Measurements from ENCODE around the gene FECH. TPM values are rescaled to one million over a fixed set of nuclear protein-coding genes. Genes with fewer than 3 reads are reported as not detected.

The FECH gene
- total RNA-seq, 1 experiment from 2014 or later = 17.1 TPM

DNA sequence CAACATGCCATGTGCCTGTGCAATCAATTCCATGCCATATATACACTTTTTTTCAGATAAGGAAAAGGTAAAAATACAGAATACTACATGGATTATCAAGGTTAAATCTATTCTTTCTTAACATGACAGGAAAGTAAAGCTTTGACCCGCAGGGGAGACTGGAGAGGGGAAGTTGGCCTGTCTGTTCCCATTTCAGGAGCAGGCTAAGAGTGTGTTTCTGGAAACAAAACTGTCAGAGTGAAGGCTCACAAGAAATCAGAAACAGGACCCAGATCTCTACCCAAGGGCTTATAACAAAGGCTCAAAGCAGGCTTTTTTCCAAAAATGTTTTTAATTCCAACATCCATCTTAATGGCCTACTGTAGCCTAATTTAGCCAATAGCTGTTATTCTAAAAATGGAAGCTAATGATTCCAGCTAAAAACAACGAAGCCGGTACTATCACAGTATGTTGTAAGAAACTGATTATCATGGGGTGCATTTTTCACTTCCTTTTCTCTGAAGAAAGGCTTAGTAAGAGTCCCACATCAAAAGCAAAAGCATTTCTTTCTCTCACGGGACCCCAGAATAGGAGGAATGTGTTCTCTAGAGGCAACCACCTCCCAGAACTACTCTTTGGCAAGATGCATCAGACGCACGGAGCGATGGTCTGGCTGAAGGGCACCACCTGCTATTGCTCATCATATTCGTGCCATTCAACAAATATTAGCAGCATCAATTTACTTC, 41.4 kb downstream of the FECH start:
- no peaks in the 10 kb centered on the region for H3K4me1 ChIP-seq
- Mint-ChIP-seq H3K27me3 (ENCODE audit: insufficient read depth, unreplicated experiment) (no peaks in the 10 kb centered on the region), H3K36me3 (ENCODE audit: insufficient read depth, unreplicated experiment) (peaks cover 5% of the 10 kb centered on the region), H3K4me3 (ENCODE audit: unreplicated experiment) (no peak overlapping the region), H3K4me1 (ENCODE audit: low read depth, unreplicated experiment) (no peaks in the 10 kb centered on the region), H3K9me3 (ENCODE audit: unreplicated experiment) (no peaks in the 10 kb centered on the region), H3K27ac (ENCODE audit: unreplicated experiment) (no peak overlapping the region)
- H3K9me3 ChIP-seq = no peaks in the 10 kb centered on the region
- no peak overlapping the region for H3K4me3 ChIP-seq (ENCODE audit: low read depth, low read length)
- TF ChIP-seq, protein P1, sequence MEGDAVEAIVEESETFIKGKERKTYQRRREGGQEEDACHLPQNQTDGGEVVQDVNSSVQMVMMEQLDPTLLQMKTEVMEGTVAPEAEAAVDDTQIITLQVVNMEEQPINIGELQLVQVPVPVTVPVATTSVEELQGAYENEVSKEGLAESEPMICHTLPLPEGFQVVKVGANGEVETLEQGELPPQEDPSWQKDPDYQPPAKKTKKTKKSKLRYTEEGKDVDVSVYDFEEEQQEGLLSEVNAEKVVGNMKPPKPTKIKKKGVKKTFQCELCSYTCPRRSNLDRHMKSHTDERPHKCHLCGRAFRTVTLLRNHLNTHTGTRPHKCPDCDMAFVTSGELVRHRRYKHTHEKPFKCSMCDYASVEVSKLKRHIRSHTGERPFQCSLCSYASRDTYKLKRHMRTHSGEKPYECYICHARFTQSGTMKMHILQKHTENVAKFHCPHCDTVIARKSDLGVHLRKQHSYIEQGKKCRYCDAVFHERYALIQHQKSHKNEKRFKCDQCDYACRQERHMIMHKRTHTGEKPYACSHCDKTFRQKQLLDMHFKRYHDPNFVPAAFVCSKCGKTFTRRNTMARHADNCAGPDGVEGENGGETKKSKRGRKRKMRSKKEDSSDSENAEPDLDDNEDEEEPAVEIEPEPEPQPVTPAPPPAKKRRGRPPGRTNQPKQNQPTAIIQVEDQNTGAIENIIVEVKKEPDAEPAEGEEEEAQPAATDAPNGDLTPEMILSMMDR (IDR thresholded peaks at IDR 0.05; ENCODE audit: insufficient read depth in 1 of 2, low read depth in 1 of 2, low read length in 1 of 2, severe bottlenecking in 1 of 2, unreplicated experiment in 1 of 2) = no peak
- POLR2A ChIA-PET = no interaction called here
- no TSS peak for BruUV-seq (replicated peaks)
- intact Hi-C loops (cut with micrococcal nuclease; ENCODE audit: unreplicated experiment) = no loop called here
- CTCF ChIA-PET = no interaction called here
- no peak for DNase-seq
- H3K27me3 ChIP-seq (replicated peaks; ENCODE audit: control insufficient read depth, insufficient read depth, low read length) = no peaks in the 10 kb centered on the region
- no peaks in the 10 kb centered on the region for H3K36me3 ChIP-seq (ENCODE audit: control insufficient read depth, insufficient read depth, low read length)

DNA sequence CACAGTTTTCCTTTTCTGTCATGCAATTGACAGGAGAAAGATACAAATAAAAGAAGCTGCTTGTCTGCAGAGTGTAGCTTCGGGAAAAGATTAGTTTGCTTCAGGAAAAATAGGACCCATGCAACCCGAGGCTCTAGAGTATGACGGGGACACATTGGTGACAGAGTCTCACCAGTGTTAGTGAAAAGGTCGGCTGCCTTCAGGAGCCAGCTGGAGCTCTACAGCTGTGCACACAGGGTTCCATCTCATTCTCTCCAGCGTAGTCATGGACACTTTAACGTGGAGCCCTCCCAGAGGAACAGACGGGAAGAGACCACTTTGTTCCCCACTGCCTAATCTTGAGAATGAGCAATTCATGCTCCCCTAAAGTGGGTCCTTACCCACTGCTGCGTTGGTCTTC, 42.9 kb downstream of the FECH start:
- Histone ChIP-seq H3K36me3 (ENCODE audit: control insufficient read depth, insufficient read depth, low read length) (no peaks in the 10 kb centered on the region), H3K9me3 (no peaks in the 10 kb centered on the region), H3K4me1 (no peaks in the 10 kb centered on the region), H3K27me3 (replicated peaks; ENCODE audit: control insufficient read depth, insufficient read depth, low read length) (no peaks in the 10 kb centered on the region), H3K4me3 (ENCODE audit: low read depth, low read length) (no peak overlapping the region)
- ChIA-PET CTCF (no interaction called here), POLR2A (no interaction called here)
- intact Hi-C loops (cut with micrococcal nuclease; ENCODE audit: unreplicated experiment) = no loop called here
- Mint-ChIP-seq H3K4me1 (ENCODE audit: low read depth, unreplicated experiment) (no peaks in the 10 kb centered on the region), H3K9me3 (ENCODE audit: unreplicated experiment) (no peaks in the 10 kb centered on the region), H3K4me3 (ENCODE audit: unreplicated experiment) (no peak overlapping the region), H3K27ac (ENCODE audit: unreplicated experiment) (no peak overlapping the region), H3K27me3 (ENCODE audit: insufficient read depth, unreplicated experiment) (no peaks in the 10 kb centered on the region), H3K36me3 (ENCODE audit: insufficient read depth, unreplicated experiment) (peaks cover 5% of the 10 kb centered on the region)
- TF ChIP-seq, protein P1 (IDR thresholded peaks at IDR 0.05; ENCODE audit: insufficient read depth in 1 of 2, low read depth in 1 of 2, low read length in 1 of 2, severe bottlenecking in 1 of 2, unreplicated experiment in 1 of 2) = no peak
- no TSS peak for BruUV-seq (replicated peaks)
- no peak for DNase-seq

DNA sequence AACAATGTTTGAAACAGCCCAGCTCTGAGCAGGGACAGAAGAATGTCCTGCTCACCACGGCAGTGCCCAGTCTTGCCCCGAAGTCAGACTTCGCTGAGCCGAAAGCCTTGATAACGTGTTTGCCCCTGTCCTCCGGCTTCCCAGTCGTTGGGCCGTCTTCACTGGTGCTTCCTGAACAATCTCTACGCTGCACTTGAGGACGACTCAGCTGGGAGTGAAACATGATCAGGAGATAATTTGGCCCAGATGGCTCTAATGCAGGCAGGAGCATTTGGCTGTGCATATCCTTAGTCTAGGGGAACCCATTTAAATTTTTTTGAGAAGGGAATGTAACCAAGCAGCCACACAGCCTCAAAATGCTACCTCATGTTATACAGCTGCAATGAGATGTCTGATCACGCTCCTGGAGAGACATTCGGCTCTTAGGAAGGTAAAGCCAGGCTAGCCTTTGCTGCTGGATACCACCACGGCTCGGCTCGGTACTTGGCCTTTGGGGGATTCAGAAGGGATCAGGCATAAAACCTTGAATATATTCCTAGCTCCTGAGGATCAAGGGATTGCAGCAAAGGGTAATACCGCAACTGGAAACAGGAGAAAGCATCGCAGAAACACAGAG, 43.6 kb downstream of the FECH start:
- POLR2A ChIA-PET = no interaction called here
- CTCF ChIA-PET = no interaction called here
- Mint-ChIP-seq H3K9me3 (ENCODE audit: unreplicated experiment) (no peaks in the 10 kb centered on the region), H3K27ac (ENCODE audit: unreplicated experiment) (no peak overlapping the region), H3K4me3 (ENCODE audit: unreplicated experiment) (no peak overlapping the region), H3K27me3 (ENCODE audit: insufficient read depth, unreplicated experiment) (no peaks in the 10 kb centered on the region), H3K4me1 (ENCODE audit: low read depth, unreplicated experiment) (no peaks in the 10 kb centered on the region), H3K36me3 (ENCODE audit: insufficient read depth, unreplicated experiment) (peaks cover 5% of the 10 kb centered on the region)
- TF ChIP-seq, protein P1 (IDR thresholded peaks at IDR 0.05; ENCODE audit: insufficient read depth in 1 of 2, low read depth in 1 of 2, low read length in 1 of 2, severe bottlenecking in 1 of 2, unreplicated experiment in 1 of 2) = no peak
- H3K36me3 ChIP-seq (ENCODE audit: control insufficient read depth, insufficient read depth, low read length) = no peaks in the 10 kb centered on the region
- no peaks in the 10 kb centered on the region for H3K27me3 ChIP-seq (replicated peaks; ENCODE audit: control insufficient read depth, insufficient read depth, low read length)
- no peaks in the 10 kb centered on the region for H3K9me3 ChIP-seq
- no TSS peak for BruUV-seq (replicated peaks)
- intact Hi-C loops (cut with micrococcal nuclease; ENCODE audit: unreplicated experiment) = no loop called here
- H3K4me3 ChIP-seq (ENCODE audit: low read depth, low read length) = no peak overlapping the region
- no peak for DNase-seq
- no peaks in the 10 kb centered on the region for H3K4me1 ChIP-seq

Measured in Caco-2 (cell line).